ENCODE data around the gene STX16.
"Not testable (repeated sequence)": the region's sequence is repeated elsewhere in the genome, so short reads cannot be mapped to it uniquely, and the experiment has no call there.

STX16 gene

GRCh38 chr20:58722877-58723627 lies 72.0 kb downstream of the STX16 start:
- no peak overlapping the region for H3K4me3 ChIP-seq (ENCODE audit: low read length)
- 79% methylated on average over 9 of the region's 9 CpGs for WGBS

GRCh38 chr20:58723628-58723984 lies 72.5 kb downstream of the STX16 start:
- Histone ChIP-seq H3K4me1 (ENCODE audit: insufficient read depth, low read length) (no peaks in the 10 kb centered on the region), H3K36me3 (ENCODE audit: insufficient read depth, low read length) (no peaks in the 10 kb centered on the region), H3K4me3 (ENCODE audit: low read length) (no peak overlapping the region), H3K27me3 (ENCODE audit: insufficient read depth, low read length) (no peaks in the 10 kb centered on the region), H3K27ac (ENCODE audit: low read depth, low read length) (no peak overlapping the region), H3K9ac (ENCODE audit: low read depth, low read length) (no peak overlapping the region), H3K9me3 (ENCODE audit: insufficient read depth, low read depth, low read length) (peaks cover 7% of the 10 kb centered on the region; the same call in 1 of the 2 replicates)
- 89% methylated on average over 3 of the region's 3 CpGs for WGBS

More at GRCh38 chr20:58722877-58723627, 72.0 kb downstream of the STX16 start:
- no peaks in the 10 kb centered on the region for H3K36me3 ChIP-seq (ENCODE audit: insufficient read depth, low read length)
- no peaks in the 10 kb centered on the region for H3K4me1 ChIP-seq (ENCODE audit: insufficient read depth, low read length)
- no peak overlapping the region for H3K9ac ChIP-seq (ENCODE audit: low read depth, low read length)
- H3K27ac ChIP-seq (ENCODE audit: low read depth, low read length), result no peak overlapping the region
- peaks cover 7% of the 10 kb centered on the region; the same call in 1 of the 2 replicates for H3K9me3 ChIP-seq (ENCODE audit: insufficient read depth, low read depth, low read length)
- H3K27me3 ChIP-seq (ENCODE audit: insufficient read depth, low read length), result no peaks in the 10 kb centered on the region

GRCh38 chr20:58726156-58726555 lies 75.1 kb downstream of the STX16 start:
- not testable (repeated sequence) for H3K27ac ChIP-seq (ENCODE audit: low read depth, low read length); H3K36me3 ChIP-seq (ENCODE audit: insufficient read depth, low read length); H3K9me3 ChIP-seq (ENCODE audit: insufficient read depth, low read depth, low read length); H3K4me3 ChIP-seq (ENCODE audit: low read length); H3K27me3 ChIP-seq (ENCODE audit: insufficient read depth, low read length); H3K9ac ChIP-seq (ENCODE audit: low read depth, low read length); H3K4me1 ChIP-seq (ENCODE audit: insufficient read depth, low read length)
- WGBS, result 70% methylated on average over 2 of the region's 2 CpGs
